Measurements from ENCODE around the gene PHETA2.
"Not testable (repeated sequence)": the region's sequence is repeated elsewhere in the genome, so short reads cannot be mapped to it uniquely, and the experiment has no call there.

Gene PHETA2

DNA sequence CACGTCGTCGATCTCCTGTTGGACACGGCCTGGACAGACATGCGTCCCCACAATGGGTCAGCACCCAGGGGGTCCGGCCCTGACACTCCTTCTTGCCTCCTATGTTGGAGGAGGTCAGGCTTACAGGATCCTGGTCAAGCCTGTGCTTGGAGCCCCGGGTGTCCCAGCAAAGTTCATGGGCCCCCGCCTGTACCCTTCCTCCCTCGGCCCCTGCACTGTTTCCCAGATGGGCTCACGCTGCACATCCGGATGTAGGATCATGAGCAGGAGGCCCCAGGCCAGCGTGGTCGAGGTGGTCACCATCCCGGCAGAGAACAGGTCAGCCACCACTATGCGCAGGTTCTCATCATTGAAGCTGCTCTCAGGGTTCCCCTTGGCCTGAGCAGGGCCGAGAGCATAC is 53.6 kb downstream of the PHETA2 start:
- no peak for DNase-seq (ENCODE audit: low read depth)
- TF ChIP-seq CTCF (IDR thresholded peaks at IDR 0.05; ENCODE audit: control insufficient read depth, insufficient read depth, low read depth, low read length, missing control alignments): no peak
- H3K4me3 ChIP-seq (ENCODE audit: control insufficient read depth, low read depth, low read length): no peak overlapping the region

DNA sequence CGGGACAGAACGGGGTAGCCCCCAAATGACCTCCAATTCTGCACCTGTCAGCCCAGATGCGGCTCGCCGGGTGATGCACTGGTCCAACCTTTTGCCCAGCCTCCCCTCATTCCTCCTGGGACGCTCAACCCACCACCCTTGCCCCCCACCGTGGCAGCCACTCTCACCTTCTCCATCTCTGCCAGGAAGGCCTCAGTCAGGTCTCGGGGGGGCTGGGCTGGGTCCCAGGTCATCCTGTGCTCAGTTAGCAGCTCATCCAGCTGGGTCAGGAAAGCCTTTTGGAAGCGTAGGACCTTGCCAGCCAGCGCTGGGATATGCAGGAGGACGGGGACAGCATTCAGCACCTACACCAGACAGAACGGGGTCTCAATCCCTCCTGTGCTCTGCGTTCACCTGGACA is 54.0 kb downstream of the PHETA2 start:
- H3K4me3 ChIP-seq (ENCODE audit: control insufficient read depth, low read depth, low read length); DNase-seq (ENCODE audit: low read depth): not testable (repeated sequence)
